CD14-positive monocyte (primary cell): ENCODE results near the gene PTK7. TPM values are rescaled to one million over a fixed set of nuclear protein-coding genes. Genes with fewer than 3 reads are reported as not detected.

Source experiments
- DNase-seq, 3 donors: peaks; one replicate each; pipeline ENCODE4 v3.0.0-alpha.2; 2011 to 2022
- H2AFZ ChIP-seq: 2 replicates; pipeline ENCODE4 v1.6.0; 2012; ENCODE audit warnings: mild to moderate bottlenecking, low read depth, low read length, inconsistent platforms; ENCODE audit not compliant: insufficient read depth, poor library complexity, severe bottlenecking
- H3K27ac ChIP-seq, 2 donors: 1 replicate in 1 of 2; 2 replicates in 1 of 2; pipeline ENCODE4 v1.5.1; 2012 to 2013; ENCODE audit warnings: low read length in 2 of 2, control low read depth in 1 of 2, inconsistent platforms in 1 of 2, low read depth in 1 of 2, mild to moderate bottlenecking in 1 of 2
- H3K27me3 ChIP-seq, 2 donors: one replicate each; pipeline versions ENCODE4 v1.6.0 to v1.6.1; 2011 to 2013; ENCODE audit warnings: low read length in 2 of 2; ENCODE audit not compliant: control insufficient read depth in 2 of 2, insufficient read depth in 2 of 2
- H3K36me3 ChIP-seq, 2 donors: replicated peaks in 1 of 2; 1 replicate in 1 of 2; 2 replicates in 1 of 2; pipeline versions ENCODE4 v1.5.1 to v1.6.1; 2012 to 2013; ENCODE audit warnings: low read length in 2 of 2, control low read depth in 1 of 2, inconsistent platforms in 1 of 2, mild to moderate bottlenecking in 1 of 2; ENCODE audit not compliant: insufficient read depth in 2 of 2, control insufficient read depth in 1 of 2
- H3K4me1 ChIP-seq, 2 donors: 1 replicate in 1 of 2; 2 replicates in 1 of 2; pipeline versions ENCODE4 v1.5.1 to v1.6.1; 2012 to 2013; ENCODE audit warnings: low read length in 2 of 2, control low read depth in 1 of 2, inconsistent platforms in 1 of 2, mild to moderate bottlenecking in 1 of 2, moderate library complexity in 1 of 2; ENCODE audit not compliant: insufficient read depth in 2 of 2, control insufficient read depth in 1 of 2
- H3K4me2 ChIP-seq: replicated peaks from 2 replicates; pipeline ENCODE3; 2012; ENCODE audit warnings: low read length, moderate library complexity, mild to moderate bottlenecking; ENCODE audit not compliant: poor library complexity, severe bottlenecking; ENCODE audit errors: extremely low read depth
- H3K4me3 ChIP-seq, 3 experiments: fragments of 200-600 bp in 1 of 3; sonication (generic) in 1 of 3; replicated peaks in 1 of 3; 1 replicate in 2 of 3; 2 replicates in 1 of 3; pipeline ENCODE4 v1.5.1; 2011 to 2013; ENCODE audit warnings: low read length in 3 of 3, mild to moderate bottlenecking in 3 of 3, control low read depth in 2 of 3, low read depth in 2 of 3, inconsistent platforms in 1 of 3, moderate library complexity in 1 of 3
- H3K79me2 ChIP-seq: 2 replicates; pipeline ENCODE4 v1.6.0; 2012; ENCODE audit warnings: mild to moderate bottlenecking, control low read depth, inconsistent platforms, low read length, moderate library complexity; ENCODE audit not compliant: insufficient read depth
- H3K9ac ChIP-seq: 2 replicates; pipeline ENCODE4 v1.6.0; 2017; ENCODE audit warnings: low read length, mild to moderate bottlenecking; ENCODE audit not compliant: insufficient read depth, poor library complexity, severe bottlenecking
- H3K9me3 ChIP-seq, 2 donors: replicated peaks in 1 of 2; 1 replicate in 1 of 2; 2 replicates in 1 of 2; pipeline versions ENCODE4 v1.5.1 to v1.6.1; 2012 to 2013; ENCODE audit warnings: low read length in 2 of 2, control low read depth in 1 of 2; ENCODE audit not compliant: control insufficient read depth in 1 of 2, insufficient read depth in 1 of 2
- H4K20me1 ChIP-seq: 2 replicates; pipeline ENCODE4 v1.6.0; 2012; ENCODE audit warnings: mild to moderate bottlenecking, low read length, control low read depth, moderate library complexity; ENCODE audit not compliant: insufficient read depth
- H3K27ac Mint-ChIP-seq, 7 donors: one replicate each; pipeline ENCODE4 v1.8.0; 2020; ENCODE audit warnings: mild to moderate bottlenecking in 7 of 7, mixed read lengths in 7 of 7, moderate library complexity in 6 of 7, inconsistent platforms in 2 of 7
- H3K27me3 Mint-ChIP-seq, 3 donors: one replicate each; pipeline ENCODE4 v1.8.0; 2021 to 2022; ENCODE audit warnings: low read depth in 3 of 3, mild to moderate bottlenecking in 3 of 3, mixed read lengths in 3 of 3, moderate library complexity in 3 of 3, inconsistent platforms in 1 of 3
- H3K36me3 Mint-ChIP-seq, 2 donors: one replicate each; pipeline ENCODE4 v1.8.0; 2020; ENCODE audit warnings: mixed read lengths in 2 of 2, inconsistent platforms in 1 of 2, mild to moderate bottlenecking in 1 of 2
- H3K4me1 Mint-ChIP-seq: one replicate; pipeline ENCODE4 v1.8.0; 2020; ENCODE audit warnings: mild to moderate bottlenecking, mixed read lengths
- H3K4me3 Mint-ChIP-seq, 2 donors: one replicate each; pipeline ENCODE4 v1.8.0; 2020; ENCODE audit warnings: mild to moderate bottlenecking in 2 of 2, mixed read lengths in 2 of 2, moderate library complexity in 1 of 2
- H3K9me3 Mint-ChIP-seq, 7 donors: one replicate each; pipeline ENCODE4 v1.8.0; 2020 to 2022; ENCODE audit warnings: mixed read lengths in 7 of 7, mild to moderate bottlenecking in 6 of 7, moderate library complexity in 6 of 7, inconsistent platforms in 2 of 7
- WGBS: methylation state at CpG from one replicate; pipeline ENCODE4 v1.1.5; 2013; ENCODE audit warnings: missing lambda C conversion rate; ENCODE audit not compliant: insufficient coverage; 5-methylcytosine and 5-hydroxymethylcytosine counted together
- intact Hi-C, 2 donors: fragments of 100-400 bp; cut with micrococcal nuclease; formaldehyde crosslinking; loops; one replicate each; pipeline versions ENCODE4 v1.15.0 to v1.15.1; 2023
- polyA plus RNA-seq, 3 donors: library from polyadenylated mRNA; depleted of rRNA in 1 of 3; unstranded in 2 of 3; stranded (reverse) in 1 of 3; fragments of 300-500 nt in 2 of 3; fragments of >200 nt in 1 of 3; fragmentation: Illumina TruSeq in 2 of 3; gene quantifications; 1 replicate in 2 of 3; 2 replicates in 1 of 3; pipeline ENCODE4 v1.2.3, GENCODE V29; 2012 to 2021
- TF ChIP-seq, protein P1 (sequence below): fragments of 200-600 bp; IDR thresholded peaks from one replicate; pipeline ENCODE4 v1.8.0; 2022; ENCODE audit warnings: antibody characterized with exemption, mild to moderate bottlenecking

PTK7 gene
- polyA plus RNA-seq, 3 donors, result 0.19 TPM; not detected in 2

DNA sequence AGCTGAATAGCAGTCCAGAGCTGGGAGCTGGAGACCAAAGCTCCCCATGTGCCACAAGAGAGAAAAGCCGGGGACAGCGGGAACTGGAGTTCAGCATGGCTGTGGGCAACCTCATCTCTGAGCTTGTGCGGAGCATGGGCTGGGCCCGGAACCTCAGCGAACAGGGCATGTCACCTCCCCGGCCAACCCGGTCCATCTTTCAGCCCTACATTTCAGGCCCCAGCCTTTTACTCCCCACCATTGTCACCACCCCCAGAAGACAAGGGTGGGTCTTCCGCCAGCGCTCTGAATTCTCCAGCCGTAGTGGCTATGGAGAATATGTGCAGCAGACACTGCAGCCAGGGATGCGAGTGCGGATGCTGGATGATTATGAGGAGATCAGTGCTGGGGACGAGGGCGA lies 109.9 kb downstream of the PTK7 start:
- peaks cover 33% of the 10 kb centered on the region for H3K4me1 Mint-ChIP-seq
- H3K4me3 Mint-ChIP-seq, result no peak overlapping the region
- no peak overlapping the region for H2AFZ ChIP-seq
- intact Hi-C loops, result no loop called here
- H3K79me2 ChIP-seq, result peaks cover 5% of the 10 kb centered on the region
- no peaks in the 10 kb centered on the region for H4K20me1 ChIP-seq
- no peak overlapping the region for H3K4me2 ChIP-seq
- TF ChIP-seq, protein P1, sequence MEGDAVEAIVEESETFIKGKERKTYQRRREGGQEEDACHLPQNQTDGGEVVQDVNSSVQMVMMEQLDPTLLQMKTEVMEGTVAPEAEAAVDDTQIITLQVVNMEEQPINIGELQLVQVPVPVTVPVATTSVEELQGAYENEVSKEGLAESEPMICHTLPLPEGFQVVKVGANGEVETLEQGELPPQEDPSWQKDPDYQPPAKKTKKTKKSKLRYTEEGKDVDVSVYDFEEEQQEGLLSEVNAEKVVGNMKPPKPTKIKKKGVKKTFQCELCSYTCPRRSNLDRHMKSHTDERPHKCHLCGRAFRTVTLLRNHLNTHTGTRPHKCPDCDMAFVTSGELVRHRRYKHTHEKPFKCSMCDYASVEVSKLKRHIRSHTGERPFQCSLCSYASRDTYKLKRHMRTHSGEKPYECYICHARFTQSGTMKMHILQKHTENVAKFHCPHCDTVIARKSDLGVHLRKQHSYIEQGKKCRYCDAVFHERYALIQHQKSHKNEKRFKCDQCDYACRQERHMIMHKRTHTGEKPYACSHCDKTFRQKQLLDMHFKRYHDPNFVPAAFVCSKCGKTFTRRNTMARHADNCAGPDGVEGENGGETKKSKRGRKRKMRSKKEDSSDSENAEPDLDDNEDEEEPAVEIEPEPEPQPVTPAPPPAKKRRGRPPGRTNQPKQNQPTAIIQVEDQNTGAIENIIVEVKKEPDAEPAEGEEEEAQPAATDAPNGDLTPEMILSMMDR, result no peak
- peaks cover 52 to 57% of the 10 kb centered on the region in 2 donors for H3K36me3 ChIP-seq
- no peaks in the 10 kb centered on the region for H3K9me3 Mint-ChIP-seq
- peaks cover 0 to 2% (median 0%) of the 10 kb centered on the region in 3 donors for H3K27me3 Mint-ChIP-seq
- H3K27me3 ChIP-seq, result no peaks in the 10 kb centered on the region
- over 99% methylated on average over 11 of the region's 14 CpGs for WGBS
- no peak for DNase-seq
- H3K36me3 Mint-ChIP-seq, result peaks cover 49 to 57% of the 10 kb centered on the region in 2 donors
- no peaks in the 10 kb centered on the region for H3K9me3 ChIP-seq
- peak overlapping the region in 2 of 7 donors; percentile 12 to 45 for H3K27ac Mint-ChIP-seq
- H3K27ac ChIP-seq, result no peak overlapping the region
- H3K4me3 ChIP-seq, result no peak overlapping the region
- peaks cover 16 to 24% of the 10 kb centered on the region in 2 donors for H3K4me1 ChIP-seq
- H3K9ac ChIP-seq, result no peak overlapping the region

- H2AFZ ChIP-seq, result no peak overlapping the region
- 100% methylated on average over 2 of the region's 4 CpGs for WGBS
- Mint-ChIP-seq H3K27ac (peak overlapping the region in 1 of 7 donors; percentile 12), H3K36me3 (peaks cover 50 to 59% of the 10 kb centered on the region in 2 donors), H3K4me3 (no peak overlapping the region), H3K4me1 (peaks cover 26% of the 10 kb centered on the region), H3K9me3 (no peaks in the 10 kb centered on the region), H3K27me3 (peaks cover 0 to 2% (median 0%) of the 10 kb centered on the region in 3 donors)
- H3K79me2 ChIP-seq, result peaks cover 5% of the 10 kb centered on the region
- H3K36me3 ChIP-seq, result peaks cover 54 to 57% of the 10 kb centered on the region in 2 donors
- H3K4me1 ChIP-seq, result peaks cover 13 to 20% of the 10 kb centered on the region in 2 donors
- H3K9me3 ChIP-seq, result no peaks in the 10 kb centered on the region
- no peak overlapping the region for H3K4me2 ChIP-seq
- H3K9ac ChIP-seq, result no peak overlapping the region
- H3K4me3 ChIP-seq, result no peak overlapping the region
- DNase-seq, result no peak
- TF ChIP-seq, protein P1, result no peak
- no peaks in the 10 kb centered on the region for H3K27me3 ChIP-seq
- H4K20me1 ChIP-seq, result no peaks in the 10 kb centered on the region
- no peak overlapping the region for H3K27ac ChIP-seq
- intact Hi-C loops, result no loop called here
Measured at GRCh38 chr6:43186706-43187105, 110.6 kb downstream of the PTK7 start.
